ENCODE data around the gene RGS9BP. TPM values are rescaled to one million over a fixed set of nuclear protein-coding genes. Genes with fewer than 3 reads are reported as not detected.
A peak's percentile ranks its signal among the peaks of the same experiment; 100 is the strongest.
"Not testable (repeated sequence)": the region's sequence is repeated elsewhere in the genome, so short reads cannot be mapped to it uniquely, and the experiment has no call there.

The RGS9BP gene
- total and polyA plus RNA-seq, 2 experiments from 2014 or later: 0.08 to 0.22 TPM

DNA sequence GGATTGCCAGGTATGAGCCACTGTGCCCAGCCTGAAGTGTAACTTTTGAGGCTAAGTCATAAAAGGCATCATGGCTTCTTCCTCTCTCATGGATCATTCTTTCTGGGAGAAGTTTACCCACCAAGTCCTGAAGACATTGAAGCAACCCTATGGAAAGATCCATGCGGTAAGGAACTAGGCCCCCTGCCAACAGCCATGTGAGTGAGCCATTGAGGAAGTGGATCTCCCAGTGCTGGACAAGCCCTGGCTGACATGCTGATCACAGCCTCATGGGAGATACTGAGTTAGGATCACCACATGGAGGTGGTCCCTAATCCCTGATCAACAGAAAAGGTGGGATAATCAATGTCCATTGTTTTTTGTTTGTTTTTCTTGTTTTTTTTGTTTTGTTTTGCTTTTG lies 12.7 kb downstream of the RGS9BP start:
- Histone ChIP-seq H3K27ac (no peak overlapping the region), H4K20me1 (ENCODE audit: insufficient read depth) (no peaks in the 10 kb centered on the region), H3K9ac (no peak overlapping the region), H3K4me3 (no peak overlapping the region), H2AFZ (no peak overlapping the region), H3K27me3 (replicated peaks; ENCODE audit: insufficient read depth) (no peaks in the 10 kb centered on the region), H3K4me2 (ENCODE audit: unreplicated experiment) (no peak overlapping the region), H3K9me3 (ENCODE audit: low read depth) (no peaks in the 10 kb centered on the region), H3K36me3 (ENCODE audit: low read depth) (no peaks in the 10 kb centered on the region), H3K9me2 (ENCODE audit: insufficient read depth) (no peaks in the 10 kb centered on the region), H3K79me2 (ENCODE audit: insufficient read depth) (peaks cover 19% of the 10 kb centered on the region), H3F3A (ENCODE audit: insufficient read depth) (peaks cover 16% of the 10 kb centered on the region), H3K4me1 (ENCODE audit: insufficient read depth) (peaks cover 19% of the 10 kb centered on the region)
- in situ Hi-C loops (cut with MboI): no loop called here
- DNase-seq: no peak
- 90 to 100% methylated on average over 1 of the region's 1 CpG for WGBS, 2 experiments (ENCODE audit: low coverage in 1 of 2, low lambda C conversion rate in 2 of 2, missing lambda C conversion rate in 2 of 2)
- no peak for TF ChIP-seq EZH2phosphoT487 (IDR thresholded peaks at IDR 0.05; ENCODE audit: insufficient read depth, low read depth)
- TF ChIP-seq EZH2 (IDR thresholded peaks at IDR 0.05; ENCODE audit: insufficient read depth, poor library complexity, severe bottlenecking): no peak

GRCh38 chr19:32691291-32691951 lies 15.8 kb downstream of the RGS9BP start, which contains the start of gene NUDT19:
Gene NUDT19 (plus strand): TSS chr19:32691821. CDS start chr19:32691961, 140 bp downstream.
- TF ChIP-seq EZH2phosphoT487 (IDR thresholded peaks at IDR 0.05; ENCODE audit: insufficient read depth, low read depth): no peak
- no peak for TF ChIP-seq EZH2 (IDR thresholded peaks at IDR 0.05; ENCODE audit: insufficient read depth, poor library complexity, severe bottlenecking)
- DNase-seq: peak; percentile 94
- Histone ChIP-seq H3K27me3 (replicated peaks; ENCODE audit: insufficient read depth) (no peaks in the 10 kb centered on the region), H3K36me3 (ENCODE audit: low read depth) (no peaks in the 10 kb centered on the region), H2AFZ (peak within 1 kb of the TSS; percentile 77), H3F3A (ENCODE audit: insufficient read depth) (peaks cover 16% of the 10 kb centered on the region), H3K9ac (peak within 1 kb of the TSS; percentile 91), H3K79me2 (ENCODE audit: insufficient read depth) (peaks cover 50% of the 10 kb centered on the region), H3K4me2 (ENCODE audit: unreplicated experiment) (peak within 1 kb of the TSS; percentile 98), H3K9me2 (ENCODE audit: insufficient read depth) (no peaks in the 10 kb centered on the region), H3K9me3 (ENCODE audit: low read depth) (no peaks in the 10 kb centered on the region), H3K27ac (peak within 1 kb of the TSS; percentile 74), H3K4me3 (peak within 1 kb of the TSS; percentile 80), H4K20me1 (ENCODE audit: insufficient read depth) (peaks cover 10% of the 10 kb centered on the region; the same call in 1 of the 2 replicates), H3K4me1 (ENCODE audit: insufficient read depth) (peaks cover 29% of the 10 kb centered on the region)
- in situ Hi-C loops (cut with MboI): no loop called here
- WGBS, 2 experiments (ENCODE audit: low coverage in 1 of 2, low lambda C conversion rate in 2 of 2, missing lambda C conversion rate in 2 of 2): 8 to 10% methylated on average over 28 to 32 of the region's 32 CpGs

GRCh38 chr19:32691952-32692726 lies 16.5 kb downstream of the RGS9BP start:
- Histone ChIP-seq H3K4me3 (peak overlapping the region; percentile 80), H3K79me2 (ENCODE audit: insufficient read depth) (peaks cover 57% of the 10 kb centered on the region), H3K4me2 (ENCODE audit: unreplicated experiment) (peak overlapping the region; percentile 98), H3K36me3 (ENCODE audit: low read depth) (no peaks in the 10 kb centered on the region), H3K27ac (peak overlapping the region; percentile 74), H3K9me3 (ENCODE audit: low read depth) (no peaks in the 10 kb centered on the region), H2AFZ (peak overlapping the region; percentile 77), H3F3A (ENCODE audit: insufficient read depth) (peaks cover 16% of the 10 kb centered on the region), H3K4me1 (ENCODE audit: insufficient read depth) (peaks cover 29% of the 10 kb centered on the region), H3K9ac (peak overlapping the region; percentile 91), H4K20me1 (ENCODE audit: insufficient read depth) (peaks cover 10% of the 10 kb centered on the region; the same call in 1 of the 2 replicates), H3K27me3 (replicated peaks; ENCODE audit: insufficient read depth) (no peaks in the 10 kb centered on the region), H3K9me2 (ENCODE audit: insufficient read depth) (no peaks in the 10 kb centered on the region)
- TF ChIP-seq EZH2 (IDR thresholded peaks at IDR 0.05; ENCODE audit: insufficient read depth, poor library complexity, severe bottlenecking) (no peak), EZH2phosphoT487 (IDR thresholded peaks at IDR 0.05; ENCODE audit: insufficient read depth, low read depth) (no peak)
- in situ Hi-C loops (cut with MboI): no loop called here
- peak; percentile 86 for DNase-seq
- WGBS, 2 experiments (ENCODE audit: low coverage in 1 of 2, low lambda C conversion rate in 2 of 2, missing lambda C conversion rate in 2 of 2): 1% methylated on average over 69 to 85 of the region's 93 CpGs

DNA sequence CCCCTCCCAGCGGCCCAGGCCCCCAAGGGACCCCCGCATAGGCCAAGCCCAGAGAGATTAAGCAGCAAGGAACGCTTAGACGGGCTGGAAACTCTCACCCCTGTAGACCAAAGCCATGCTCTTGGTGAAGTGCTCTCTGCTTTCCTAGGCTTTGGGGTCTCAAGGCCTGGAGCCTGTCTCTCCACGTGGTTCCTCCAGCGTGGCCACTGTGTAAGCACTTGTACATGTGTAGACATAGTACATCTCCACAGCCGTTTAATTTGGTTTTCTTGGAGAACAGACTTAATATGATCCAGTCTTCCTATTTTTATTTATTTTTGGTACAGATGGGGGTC lies 17.0 kb downstream of the RGS9BP start:
- peak overlapping the region; percentile 91 for H3K9ac ChIP-seq
- peak overlapping the region; percentile 98 for H3K4me2 ChIP-seq (ENCODE audit: unreplicated experiment)
- H3K79me2 ChIP-seq (ENCODE audit: insufficient read depth): peaks cover 63% of the 10 kb centered on the region
- H3K27me3 ChIP-seq (replicated peaks; ENCODE audit: insufficient read depth): no peaks in the 10 kb centered on the region
- peaks cover 16% of the 10 kb centered on the region for H3F3A ChIP-seq (ENCODE audit: insufficient read depth)
- H3K9me2 ChIP-seq (ENCODE audit: insufficient read depth): no peaks in the 10 kb centered on the region
- 8 to 12% methylated on average over 7 of the region's 7 CpGs for WGBS, 2 experiments (ENCODE audit: low coverage in 1 of 2, low lambda C conversion rate in 2 of 2, missing lambda C conversion rate in 2 of 2)
- in situ Hi-C loops (cut with MboI): no loop called here
- H3K27ac ChIP-seq: peak overlapping the region; percentile 74
- H3K36me3 ChIP-seq (ENCODE audit: low read depth): no peaks in the 10 kb centered on the region
- peak; percentile 36 for DNase-seq
- peak overlapping the region; percentile 80 for H3K4me3 ChIP-seq
- peak overlapping the region; percentile 77 for H2AFZ ChIP-seq
- peaks cover 29% of the 10 kb centered on the region for H3K4me1 ChIP-seq (ENCODE audit: insufficient read depth)
- no peak for TF ChIP-seq EZH2 (IDR thresholded peaks at IDR 0.05; ENCODE audit: insufficient read depth, poor library complexity, severe bottlenecking)
- TF ChIP-seq EZH2phosphoT487 (IDR thresholded peaks at IDR 0.05; ENCODE audit: insufficient read depth, low read depth): no peak
- peaks cover 10% of the 10 kb centered on the region; the same call in 1 of the 2 replicates for H4K20me1 ChIP-seq (ENCODE audit: insufficient read depth)
- H3K9me3 ChIP-seq (ENCODE audit: low read depth): no peaks in the 10 kb centered on the region

DNA sequence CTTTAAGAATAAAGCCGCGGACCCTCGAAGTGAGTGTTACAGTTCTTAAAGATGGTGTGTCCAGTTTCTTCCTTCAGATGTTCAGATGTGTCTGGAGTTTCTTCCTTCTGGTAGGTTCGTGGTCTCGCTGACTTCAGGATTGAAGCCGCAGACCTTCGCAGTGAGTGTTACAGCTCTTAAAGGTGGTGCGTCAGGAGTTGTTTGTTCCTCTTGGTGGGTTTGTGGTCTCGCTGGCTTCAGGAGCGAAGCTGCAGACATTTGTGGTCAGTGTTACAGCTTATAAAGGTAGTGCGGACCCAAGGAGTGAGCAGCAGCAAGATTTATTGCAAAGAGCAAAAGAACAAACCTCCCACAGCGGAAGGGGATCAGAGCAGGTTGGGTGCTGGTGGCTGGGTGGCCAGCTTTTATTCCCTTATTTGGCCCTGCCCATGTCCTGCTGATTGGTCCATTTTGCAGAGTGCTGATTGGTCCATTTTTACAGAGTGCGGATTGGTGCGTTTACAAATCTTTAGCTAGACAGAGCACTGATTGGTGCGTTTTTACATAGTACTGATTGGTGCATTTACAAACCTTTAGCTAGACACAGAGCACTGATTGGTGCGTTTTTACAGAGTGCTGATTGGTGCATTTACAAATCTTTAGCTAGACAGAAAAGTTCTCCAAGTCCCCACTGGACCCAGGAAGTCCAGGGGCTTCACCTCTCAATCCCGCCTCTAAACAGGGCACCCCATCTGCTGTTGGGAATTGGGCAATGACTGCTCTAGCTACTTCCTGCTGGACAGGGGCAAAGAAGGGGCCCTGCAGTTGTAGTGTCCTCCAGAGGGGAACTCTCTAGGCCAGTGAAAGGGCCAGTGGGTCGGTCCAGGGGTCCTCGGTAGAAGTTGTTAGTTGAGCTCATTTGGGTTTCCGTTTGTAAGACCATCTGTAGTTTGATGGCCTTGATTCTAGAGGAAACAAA lies 17.8 kb downstream of the RGS9BP start:
- Histone ChIP-seq H3K9ac (peak overlapping the region; percentile 91), H2AFZ (peak overlapping the region; percentile 77; the same call in 1 of the 2 replicates), H3K79me2 (ENCODE audit: insufficient read depth) (peaks cover 70% of the 10 kb centered on the region), H4K20me1 (ENCODE audit: insufficient read depth) (peaks cover 10% of the 10 kb centered on the region; the same call in 1 of the 2 replicates), H3K4me2 (ENCODE audit: unreplicated experiment) (peak overlapping the region; percentile 98), H3K4me1 (ENCODE audit: insufficient read depth) (peaks cover 29% of the 10 kb centered on the region), H3K4me3 (peak overlapping the region; percentile 80), H3F3A (ENCODE audit: insufficient read depth) (peaks cover 16% of the 10 kb centered on the region)
- H3K9me3 ChIP-seq (ENCODE audit: low read depth); H3K9me2 ChIP-seq (ENCODE audit: insufficient read depth); H3K27me3 ChIP-seq (replicated peaks; ENCODE audit: insufficient read depth); H3K36me3 ChIP-seq (ENCODE audit: low read depth); in situ Hi-C loops (cut with MboI); H3K27ac ChIP-seq: not testable (repeated sequence)
- DNase-seq: peak; percentile 16
- 97 to 98% methylated on average over 20 of the region's 20 CpGs for WGBS, 2 experiments (ENCODE audit: low coverage in 1 of 2, low lambda C conversion rate in 2 of 2, missing lambda C conversion rate in 2 of 2)

GRCh38 chr19:32694316-32694715 lies 18.7 kb downstream of the RGS9BP start:
- H2AFZ ChIP-seq; H3K9me3 ChIP-seq (ENCODE audit: low read depth); DNase-seq; H3K36me3 ChIP-seq (ENCODE audit: low read depth); H3K27me3 ChIP-seq (replicated peaks; ENCODE audit: insufficient read depth); in situ Hi-C loops (cut with MboI); H3K27ac ChIP-seq; H3K9me2 ChIP-seq (ENCODE audit: insufficient read depth): not testable (repeated sequence)
- WGBS, 2 experiments (ENCODE audit: low coverage in 1 of 2, low lambda C conversion rate in 2 of 2, missing lambda C conversion rate in 2 of 2): 79 to 84% methylated on average over 2 of the region's 2 CpGs
- Histone ChIP-seq H3K79me2 (ENCODE audit: insufficient read depth) (peaks cover 79% of the 10 kb centered on the region), H3K4me3 (peak overlapping the region; percentile 80), H3K9ac (peak overlapping the region; percentile 23), H3K4me1 (ENCODE audit: insufficient read depth) (peaks cover 29% of the 10 kb centered on the region), H4K20me1 (ENCODE audit: insufficient read depth) (peaks cover 10% of the 10 kb centered on the region; the same call in 1 of the 2 replicates), H3F3A (ENCODE audit: insufficient read depth) (peaks cover 16% of the 10 kb centered on the region), H3K4me2 (ENCODE audit: unreplicated experiment) (peak overlapping the region; percentile 51)
